ENCODE data around the gene RGL3. TPM values are rescaled to one million over a fixed set of nuclear protein-coding genes. Genes with fewer than 3 reads are reported as not detected.

RGL3 gene
- total and polyA plus RNA-seq, 9 of the 15 experiments (the other 6 are each of a cell fraction or from before 2014, with no cell fraction given) = 0.12 to 0.61 (median 0.32) TPM; not detected in 4

DNA sequence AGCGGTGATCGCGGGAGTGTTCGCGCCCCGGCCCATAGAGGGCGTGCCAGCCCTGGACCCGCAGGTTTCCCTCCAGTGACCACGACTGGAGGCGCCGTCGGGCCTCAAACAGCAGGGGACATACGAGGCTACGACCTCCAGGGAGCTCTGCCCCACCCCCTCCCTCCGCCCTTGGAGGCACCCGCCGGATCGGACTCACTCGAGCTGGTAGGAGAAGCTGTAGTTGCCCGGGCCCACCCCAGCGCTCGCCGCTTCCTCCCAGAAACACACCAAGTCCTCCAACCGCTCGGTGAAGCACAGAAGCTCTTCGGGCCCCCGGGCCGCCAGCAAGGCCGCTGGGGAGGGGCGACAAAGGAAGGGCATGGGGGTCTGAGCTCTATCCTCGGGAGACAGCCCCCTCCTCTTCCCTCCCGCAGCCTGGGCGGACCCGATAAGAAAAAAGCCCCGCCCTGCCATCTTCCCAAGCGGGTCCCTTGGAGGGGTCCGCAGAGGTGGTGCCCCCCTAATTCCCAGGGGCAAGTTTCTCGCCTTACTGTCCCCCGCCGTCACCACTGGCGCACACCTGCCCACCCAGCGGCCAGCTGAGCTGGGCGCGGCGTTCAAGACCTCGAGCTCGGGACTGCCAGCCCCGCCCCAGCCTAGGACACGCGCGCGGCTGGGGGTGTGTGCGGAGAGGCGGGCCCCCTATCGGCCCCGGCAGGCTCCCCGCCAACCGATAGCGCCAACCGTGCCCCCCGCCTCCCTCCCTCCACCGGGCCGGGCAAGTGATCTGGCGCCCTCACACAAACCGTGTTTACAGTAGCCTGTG lies 36.0 kb downstream of the RGL3 start (continued):
- TF ChIP-seq, protein P1, sequence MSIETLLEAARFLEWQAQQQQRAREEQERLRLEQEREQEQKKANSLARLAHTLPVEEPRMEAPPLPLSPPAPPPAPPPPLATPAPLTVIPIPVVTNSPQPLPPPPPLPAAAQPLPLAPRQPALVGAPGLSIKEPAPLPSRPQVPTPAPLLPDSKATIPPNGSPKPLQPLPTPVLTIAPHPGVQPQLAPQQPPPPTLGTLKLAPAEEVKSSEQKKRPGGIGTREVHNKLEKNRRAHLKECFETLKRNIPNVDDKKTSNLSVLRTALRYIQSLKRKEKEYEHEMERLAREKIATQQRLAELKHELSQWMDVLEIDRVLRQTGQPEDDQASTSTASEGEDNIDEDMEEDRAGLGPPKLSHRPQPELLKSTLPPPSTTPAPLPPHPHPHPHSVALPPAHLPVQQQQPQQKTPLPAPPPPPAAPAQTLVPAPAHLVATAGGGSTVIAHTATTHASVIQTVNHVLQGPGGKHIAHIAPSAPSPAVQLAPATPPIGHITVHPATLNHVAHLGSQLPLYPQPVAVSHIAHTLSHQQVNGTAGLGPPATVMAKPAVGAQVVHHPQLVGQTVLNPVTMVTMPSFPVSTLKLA (conservative IDR thresholded peaks at IDR 0.05) = peak; percentile 93 to 96
- TF ChIP-seq ETV6 (IDR thresholded peaks at IDR 0.05; ENCODE audit: borderline replicate concordance in 1 of 2, low read depth in 2 of 2, low read length in 1 of 2) (no peak), ETV6 (CRISPR knock-in tag; IDR thresholded peaks at IDR 0.05; ENCODE audit: borderline replicate concordance) (0 out of 2 replicates have a peak, but pooled peaks have one; percentile 33), ETV5 (CRISPR knock-in tag; IDR thresholded peaks at IDR 0.05; ENCODE audit: low read depth) (peak; percentile 23; the same call in 1 of the 2 replicates), NFYB (IDR thresholded peaks at IDR 0.05; ENCODE audit: extremely low read depth, insufficient read length) (no peak), CREBBP (IDR thresholded peaks at IDR 0.05; ENCODE audit: low read depth, low read length) (no peak), FOXA3 (CRISPR knock-in tag; conservative IDR thresholded peaks at IDR 0.05 in 1 of 2, IDR thresholded peaks at IDR 0.05 in 1 of 2) (no peak), SRF (CRISPR knock-in tag; IDR thresholded peaks at IDR 0.05) (no peak), PTTG1 (tag; IDR thresholded peaks at IDR 0.05; ENCODE audit: low read depth) (no peak), XRCC4 (IDR thresholded peaks at IDR 0.05; ENCODE audit: extremely low read depth, insufficient read depth, insufficient read length) (no peak), ZNF780A (CRISPR knock-in tag; IDR thresholded peaks at IDR 0.05) (no peak), ZNF445 (CRISPR knock-in tag; IDR thresholded peaks at IDR 0.05; ENCODE audit: low read depth) (no peak), TRIM28 (IDR thresholded peaks at IDR 0.05) (no peak), CXXC5 (CRISPR knock-in tag; IDR thresholded peaks at IDR 0.05) (peak; percentile 59), ZNF707 (CRISPR knock-in tag; conservative IDR thresholded peaks at IDR 0.05) (no peak), KAT2B (IDR thresholded peaks at IDR 0.05; ENCODE audit: low read depth, low read length) (no peak), RBM25 (IDR thresholded peaks at IDR 0.05; ENCODE audit: low read depth, low read length, severe bottlenecking) (peak; percentile 32), MAZ (CRISPR knock-in tag; conservative IDR thresholded peaks at IDR 0.05 in 1 of 2, IDR thresholded peaks at IDR 0.05 in 1 of 2) (peak; percentile 53 to 86), NR3C1 (CRISPR knock-in tag; IDR thresholded peaks at IDR 0.05) (no peak), RUNX1 (IDR thresholded peaks at IDR 0.05; ENCODE audit: low read depth) (no peak), EZH2 (IDR thresholded peaks at IDR 0.05; ENCODE audit: borderline replicate concordance, low read depth, low read length) (no peak), ZNF121 (CRISPR knock-in tag; conservative IDR thresholded peaks at IDR 0.05) (peak; percentile 70), SMC3 (conservative IDR thresholded peaks at IDR 0.05; ENCODE audit: insufficient read depth, low read depth, low read length) (peak; percentile 65)
- TF ChIP-seq, protein P2, sequence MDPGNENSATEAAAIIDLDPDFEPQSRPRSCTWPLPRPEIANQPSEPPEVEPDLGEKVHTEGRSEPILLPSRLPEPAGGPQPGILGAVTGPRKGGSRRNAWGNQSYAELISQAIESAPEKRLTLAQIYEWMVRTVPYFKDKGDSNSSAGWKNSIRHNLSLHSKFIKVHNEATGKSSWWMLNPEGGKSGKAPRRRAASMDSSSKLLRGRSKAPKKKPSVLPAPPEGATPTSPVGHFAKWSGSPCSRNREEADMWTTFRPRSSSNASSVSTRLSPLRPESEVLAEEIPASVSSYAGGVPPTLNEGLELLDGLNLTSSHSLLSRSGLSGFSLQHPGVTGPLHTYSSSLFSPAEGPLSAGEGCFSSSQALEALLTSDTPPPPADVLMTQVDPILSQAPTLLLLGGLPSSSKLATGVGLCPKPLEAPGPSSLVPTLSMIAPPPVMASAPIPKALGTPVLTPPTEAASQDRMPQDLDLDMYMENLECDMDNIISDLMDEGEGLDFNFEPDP (CRISPR knock-in tag; IDR thresholded peaks at IDR 0.05) = no peak
- TF ChIP-seq, protein P3, sequence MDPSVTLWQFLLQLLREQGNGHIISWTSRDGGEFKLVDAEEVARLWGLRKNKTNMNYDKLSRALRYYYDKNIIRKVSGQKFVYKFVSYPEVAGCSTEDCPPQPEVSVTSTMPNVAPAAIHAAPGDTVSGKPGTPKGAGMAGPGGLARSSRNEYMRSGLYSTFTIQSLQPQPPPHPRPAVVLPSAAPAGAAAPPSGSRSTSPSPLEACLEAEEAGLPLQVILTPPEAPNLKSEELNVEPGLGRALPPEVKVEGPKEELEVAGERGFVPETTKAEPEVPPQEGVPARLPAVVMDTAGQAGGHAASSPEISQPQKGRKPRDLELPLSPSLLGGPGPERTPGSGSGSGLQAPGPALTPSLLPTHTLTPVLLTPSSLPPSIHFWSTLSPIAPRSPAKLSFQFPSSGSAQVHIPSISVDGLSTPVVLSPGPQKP (CRISPR knock-in tag; IDR thresholded peaks at IDR 0.05) = no peak
